GM12874 (cell line): ENCODE results near the gene RETSAT.

Experiments
- TF ChIP-seq, protein P1 (sequence below): IDR thresholded peaks from 2 replicates; pipeline ENCODE4 v1.5.1; 2011; ENCODE audit warnings: low read depth, mild to moderate bottlenecking, control low read depth, low read length, moderate library complexity; ENCODE audit not compliant: insufficient read depth

The RETSAT gene

GRCh38 chr2:85354286-85355072 lies at the start of gene RETSAT, which contains the start of gene ELMOD3:
TSS of gene RETSAT (minus strand) at chr2:85354528. CDS start at chr2:85354507, 21 bp downstream.
TSS of gene ELMOD3 (plus strand) at chr2:85354769. CDS start at chr2:85357199, 2,430 bp downstream.
- TF ChIP-seq, protein P1, sequence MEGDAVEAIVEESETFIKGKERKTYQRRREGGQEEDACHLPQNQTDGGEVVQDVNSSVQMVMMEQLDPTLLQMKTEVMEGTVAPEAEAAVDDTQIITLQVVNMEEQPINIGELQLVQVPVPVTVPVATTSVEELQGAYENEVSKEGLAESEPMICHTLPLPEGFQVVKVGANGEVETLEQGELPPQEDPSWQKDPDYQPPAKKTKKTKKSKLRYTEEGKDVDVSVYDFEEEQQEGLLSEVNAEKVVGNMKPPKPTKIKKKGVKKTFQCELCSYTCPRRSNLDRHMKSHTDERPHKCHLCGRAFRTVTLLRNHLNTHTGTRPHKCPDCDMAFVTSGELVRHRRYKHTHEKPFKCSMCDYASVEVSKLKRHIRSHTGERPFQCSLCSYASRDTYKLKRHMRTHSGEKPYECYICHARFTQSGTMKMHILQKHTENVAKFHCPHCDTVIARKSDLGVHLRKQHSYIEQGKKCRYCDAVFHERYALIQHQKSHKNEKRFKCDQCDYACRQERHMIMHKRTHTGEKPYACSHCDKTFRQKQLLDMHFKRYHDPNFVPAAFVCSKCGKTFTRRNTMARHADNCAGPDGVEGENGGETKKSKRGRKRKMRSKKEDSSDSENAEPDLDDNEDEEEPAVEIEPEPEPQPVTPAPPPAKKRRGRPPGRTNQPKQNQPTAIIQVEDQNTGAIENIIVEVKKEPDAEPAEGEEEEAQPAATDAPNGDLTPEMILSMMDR, result no peak

DNA sequence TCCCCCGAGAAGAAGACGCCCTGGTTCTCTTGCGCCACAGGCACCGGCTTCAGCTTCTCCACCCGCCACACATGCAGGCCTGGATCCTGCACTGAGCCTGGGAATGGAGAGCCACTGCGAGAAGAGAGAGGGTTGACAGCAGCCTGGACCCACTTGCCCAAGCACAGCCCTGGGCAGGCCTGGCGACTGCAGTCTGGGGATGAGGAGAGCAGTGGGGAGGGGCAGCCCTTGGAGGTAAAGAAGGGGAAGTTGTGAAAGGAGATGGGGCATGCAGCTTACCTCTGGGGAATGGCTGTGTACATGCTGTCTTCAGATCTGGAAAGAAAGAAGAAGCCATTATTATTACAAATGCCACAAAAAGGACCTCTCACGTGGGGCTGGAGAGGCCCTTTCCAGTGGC lies 47.5 kb upstream of the RETSAT start:
- TF ChIP-seq, protein P1, result no peak

GRCh38 chr2:85401464-85401805 lies 47.1 kb upstream of the RETSAT start:
- TF ChIP-seq, protein P1, result no peak

- TF ChIP-seq, protein P1, result no peak
These were observed 46.5 kb upstream of the RETSAT start for GRCh38 chr2:85400541-85401463.

DNA sequence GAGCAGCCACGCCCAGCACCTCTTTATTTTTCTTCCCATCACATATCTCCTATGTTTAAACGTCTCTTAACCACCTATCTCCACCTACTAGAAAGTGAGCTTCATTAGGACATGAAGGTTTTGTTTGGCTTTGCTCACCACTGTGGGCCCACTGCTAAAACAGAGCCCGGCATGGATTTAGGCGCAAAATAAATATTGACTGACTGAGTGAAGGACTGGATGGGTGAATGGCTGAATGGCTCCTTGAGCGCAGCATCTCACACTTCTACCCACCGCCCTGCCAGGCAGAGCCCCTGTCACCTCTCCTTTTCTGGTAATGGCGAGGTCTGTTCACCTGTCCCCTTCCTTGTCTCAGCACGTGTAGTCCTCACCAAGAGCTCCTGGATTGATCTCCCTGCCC lies 45.7 kb upstream of the RETSAT start:
- TF ChIP-seq, protein P1, result no peak

GRCh38 chr2:85399183-85399455 lies 44.8 kb upstream of the RETSAT start:
- TF ChIP-seq, protein P1, result no peak

GRCh38 chr2:85398426-85399182 lies 44.3 kb upstream of the RETSAT start:
- TF ChIP-seq, protein P1, result no peak
